Stimulated activated CD4-positive, alpha-beta T cell treated with anti-CD3 and anti-CD28 coated beads, Interleukin-4, amount 100 ng/mL, for 1 hour (primary cell): ENCODE results near the gene RFXANK.

Source experiments
- DNase-seq: peaks from one replicate; pipeline ENCODE4 v3.0.0-alpha.2; 2020

Gene RFXANK

DNA sequence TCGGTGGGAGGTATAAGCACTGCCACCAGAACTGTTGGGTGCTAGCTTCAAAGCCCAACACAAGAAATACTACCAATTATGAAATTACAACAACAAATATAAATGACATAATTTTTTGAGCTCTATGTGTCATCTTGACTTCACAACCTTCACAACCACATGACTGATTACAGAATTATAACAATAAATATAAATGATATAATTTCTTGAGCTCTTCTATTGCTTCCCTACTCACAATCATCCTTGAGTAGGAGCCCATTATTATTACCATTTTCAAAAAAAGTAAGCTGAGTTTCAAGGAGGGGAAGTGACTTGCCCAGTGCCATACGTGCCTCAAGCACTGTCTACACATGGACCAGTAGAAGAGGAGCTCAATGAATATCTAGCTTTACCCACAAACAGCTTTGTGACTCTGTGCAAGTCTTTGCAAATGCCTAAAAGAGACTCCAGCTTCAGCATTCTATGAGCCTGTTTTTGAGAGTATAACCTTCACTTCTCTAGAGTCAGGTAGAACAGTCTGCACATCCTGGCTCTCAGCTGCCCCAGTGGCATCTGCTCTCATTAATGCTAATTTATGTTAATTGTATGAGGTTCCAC lies 42.3 kb downstream of the RFXANK start:
- no peak for DNase-seq

DNA sequence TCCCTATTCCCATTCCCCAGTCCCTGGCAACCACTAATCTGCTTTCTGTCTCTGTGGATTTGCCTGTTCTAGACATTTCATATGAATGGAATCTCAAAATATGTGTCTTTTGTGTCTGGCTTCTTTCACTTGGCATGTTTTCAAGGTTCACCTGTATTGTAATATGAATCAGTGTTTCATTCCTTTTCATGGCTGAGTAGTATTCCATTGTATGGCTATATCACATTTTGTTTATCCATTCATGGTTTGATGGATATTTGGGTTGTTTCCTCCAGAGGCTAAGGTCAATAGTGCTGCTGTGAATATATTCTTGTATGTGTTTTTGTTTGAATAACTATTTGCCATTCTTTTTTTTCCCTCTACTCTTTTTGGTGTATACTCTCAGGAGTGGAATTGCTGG lies 44.1 kb downstream of the RFXANK start:
- DNase-seq = no peak

DNA sequence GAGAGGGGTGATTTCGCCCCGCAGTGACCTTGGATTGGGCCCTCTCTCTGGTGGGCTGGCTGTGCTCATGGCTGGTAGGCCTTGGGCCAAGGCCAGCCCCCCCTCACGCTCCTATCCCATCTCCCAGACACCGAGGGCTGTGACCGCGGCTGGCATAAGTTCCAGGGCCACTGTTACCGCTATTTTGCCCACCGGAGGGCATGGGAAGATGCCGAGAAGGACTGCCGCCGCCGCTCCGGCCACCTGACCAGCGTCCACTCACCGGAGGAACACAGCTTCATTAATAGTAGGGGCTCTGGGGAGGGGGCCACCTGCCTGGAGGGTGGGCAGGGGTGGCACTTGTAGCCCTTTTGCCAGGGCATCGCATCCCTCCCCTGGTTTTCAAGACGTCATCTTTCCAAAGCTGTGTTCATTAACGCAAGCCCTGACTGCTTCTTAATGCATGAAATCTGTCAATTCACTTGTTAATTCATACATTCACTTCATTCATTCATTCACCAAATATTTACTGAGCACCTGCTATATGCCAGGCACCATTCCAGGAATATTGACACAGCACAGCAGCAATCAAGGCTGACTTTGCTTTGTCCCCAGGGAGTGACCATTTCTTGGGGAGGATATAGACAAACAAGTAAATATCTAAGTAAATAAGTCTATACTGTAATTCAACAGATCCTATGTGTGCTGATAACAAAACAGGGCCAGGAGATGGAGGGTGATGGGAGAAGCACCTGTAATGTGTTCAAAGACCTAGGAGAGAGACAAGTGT lies 46.3 kb downstream of the RFXANK start:
- no peak for DNase-seq

DNA sequence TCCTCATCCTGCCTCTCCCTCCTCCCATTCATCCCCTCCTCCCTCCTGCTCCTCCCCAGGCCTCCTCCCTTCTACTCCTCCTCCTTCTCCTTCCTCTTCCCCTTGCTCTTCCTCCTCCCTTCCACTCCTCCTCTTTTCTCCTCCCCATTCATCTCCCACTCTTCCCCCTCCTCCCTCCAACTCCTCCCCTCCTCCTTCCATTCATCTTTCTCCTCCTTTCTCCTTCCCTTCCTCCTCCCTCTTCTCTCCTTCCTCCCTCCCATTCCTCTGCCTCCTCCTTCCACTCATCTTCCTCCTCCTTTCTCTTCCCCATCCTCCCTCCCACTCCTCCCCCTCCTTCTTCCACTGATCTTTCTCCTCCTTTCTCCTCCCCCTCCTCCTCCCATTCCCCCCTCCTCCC lies 47.6 kb downstream of the RFXANK start:
- DNase-seq = no peak

DNA sequence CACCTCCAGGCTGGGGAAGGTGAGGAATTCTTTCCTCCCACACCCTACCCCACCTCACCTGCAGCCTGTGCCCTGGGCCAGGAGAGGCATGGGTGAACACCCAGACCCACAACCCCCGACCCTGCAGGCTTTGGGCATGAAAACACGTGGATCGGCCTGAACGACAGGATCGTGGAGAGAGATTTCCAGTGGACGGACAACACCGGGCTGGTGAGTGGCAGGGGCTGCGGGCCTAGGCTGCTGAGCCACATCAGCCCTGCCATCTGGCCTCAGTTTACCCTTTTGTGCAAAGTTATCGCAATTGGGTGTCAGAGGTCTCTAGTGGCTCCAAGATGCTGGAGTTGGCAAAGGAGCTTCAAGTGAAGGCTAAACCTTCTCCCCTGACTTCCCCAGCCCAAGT lies 48.4 kb downstream of the RFXANK start:
- DNase-seq = no peak

DNA sequence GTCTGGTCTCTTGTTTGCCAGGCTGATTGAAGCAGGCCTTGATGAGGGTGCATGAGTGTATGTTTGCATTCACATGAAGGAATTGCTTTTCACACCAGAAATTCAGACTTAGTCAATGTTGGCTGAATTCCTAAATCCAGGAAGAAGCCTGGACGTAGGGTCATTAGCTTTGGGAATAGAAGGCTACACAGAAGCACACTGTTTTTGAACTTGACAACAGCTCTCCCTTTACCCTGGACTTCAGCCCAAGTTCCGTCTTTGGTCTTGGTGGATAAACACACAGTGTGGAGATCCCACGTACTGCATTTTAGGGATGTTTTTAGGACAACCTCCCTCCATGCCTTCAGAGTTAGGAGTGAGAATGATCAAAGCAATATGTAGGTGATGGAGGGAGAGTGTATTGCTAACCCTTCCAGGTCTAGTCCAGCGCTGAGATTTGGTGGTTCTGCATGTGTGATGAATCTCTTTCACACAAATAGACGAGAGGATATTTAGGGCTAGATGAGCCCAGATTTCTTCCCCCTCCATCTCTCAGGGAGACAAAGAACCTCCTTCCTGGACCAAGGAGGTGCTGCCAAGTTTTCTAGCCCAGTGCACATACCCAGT lies 58.2 kb downstream of the RFXANK start:
- no peak for DNase-seq
